HCT116 (cell line): ENCODE measurements around the gene CYSTM1. TPM values are rescaled to one million over a fixed set of nuclear protein-coding genes. Genes with fewer than 3 reads are reported as not detected.

Experiments used
- ATAC-seq: fragments of 200-7000 bp; cut with Tn5 transposase; 2 replicates; pipeline ENCODE4 v1.9.1; 2020; ENCODE audit warnings: mild to moderate bottlenecking, moderate library complexity
- BruUV-seq: library from RNA; stranded (reverse); fragments of 400-500 nt; replicated peaks from 2 replicates; lab custom pipeline; 2021; lab: Mats Ljungman, UMichigan
- CTCF ChIA-PET: fragments of 300-600 bp; sonication (Branson Sonifier 250); formaldehyde crosslinking; loops from one replicate; lab custom pipeline; 2021; ENCODE audit warnings: antibody characterized with exemption; lab: Charles Lee
- POLR2A ChIA-PET: fragments of 300-600, 350-600 bp; sonication (Branson Sonifier 250); formaldehyde crosslinking; loops from one replicate; lab custom pipeline; 2021; ENCODE audit warnings: antibody characterized with exemption; lab: Charles Lee
- RAD21 ChIA-PET, 2 experiments: fragments of 300-600 bp; sonication (Branson Sonifier 250); formaldehyde crosslinking; loops; one replicate each; lab custom pipeline; 2023; ENCODE audit warnings: low total read pairs in 2 of 2; ENCODE audit not compliant: uncharacterized antibody in 2 of 2, unreplicated experiment in 2 of 2, low non-redundant PET in 1 of 2; lab: Charles Lee
- DNase-seq: peaks from one replicate; pipeline ENCODE4 v3.0.0-alpha.2; 2010; ENCODE audit warnings: low read depth, low spot score
- H2AFZ ChIP-seq: fragments of 200-600 bp; shearing (Covaris generic), sonication (generic); 2 replicates; pipeline ENCODE4 v1.6.1; 2017; ENCODE audit warnings: low read depth, mixed run types, mixed read lengths, antibody characterized with exemption, low read length; ENCODE audit not compliant: poor library complexity, severe bottlenecking
- H3K27ac ChIP-seq: 2 replicates; pipeline ENCODE4 v1.5.1; 2012; ENCODE audit warnings: low read depth, low read length
- H3K27me3 ChIP-seq: fragments of 200-600 bp; sonication (generic); 2 replicates; pipeline ENCODE4 v1.6.1; 2016; ENCODE audit warnings: mixed run types, low read length, mixed read lengths; ENCODE audit not compliant: insufficient read depth
- H3K36me3 ChIP-seq, 2 experiments: fragments of 200-500 bp in 1 of 2; fragments of 200-600 bp in 1 of 2; sonication (Bioruptor generic) in 1 of 2; sonication (generic) in 1 of 2; 2 replicates each; pipeline versions ENCODE4 v1.5.1 to v1.6.1; 2014 to 2016; ENCODE audit warnings: low read length in 2 of 2, inconsistent platforms in 1 of 2, mixed read lengths in 1 of 2, mixed run types in 1 of 2; ENCODE audit not compliant: insufficient read depth in 2 of 2, control insufficient read depth in 1 of 2
- H3K4me1 ChIP-seq, 2 experiments: fragments of 200-600 bp in 1 of 2; sonication (generic) in 1 of 2; 2 replicates each; pipeline versions ENCODE4 v1.5.1 to v1.6.1; 2012 to 2017; ENCODE audit warnings: low read length in 2 of 2, inconsistent platforms in 1 of 2, mild to moderate bottlenecking in 1 of 2, mixed read lengths in 1 of 2, mixed run types in 1 of 2, moderate library complexity in 1 of 2; ENCODE audit not compliant: insufficient read depth in 2 of 2, control insufficient read depth in 1 of 2
- H3K4me2 ChIP-seq: fragments of 200-600 bp; sonication (generic); 2 replicates; pipeline ENCODE4 v1.6.1; 2017; ENCODE audit warnings: mixed run types, low read length, mixed read lengths
- H3K4me3 ChIP-seq, 2 experiments: fragments of 200-600 bp in 1 of 2; sonication (generic) in 1 of 2; replicated peaks in 1 of 2; 2 replicates each; pipeline ENCODE4 v1.5.1; 2011 to 2016; ENCODE audit warnings: low read length in 2 of 2, control low read depth in 1 of 2, low read depth in 1 of 2, mild to moderate bottlenecking in 1 of 2, mixed read lengths in 1 of 2, mixed run types in 1 of 2
- H3K79me2 ChIP-seq: fragments of 200-600 bp; sonication (generic); 2 replicates; pipeline ENCODE4 v1.6.1; 2017; ENCODE audit warnings: mild to moderate bottlenecking, mixed run types, low read length, moderate library complexity, mixed read lengths; ENCODE audit not compliant: insufficient read depth
- H3K9ac ChIP-seq: fragments of 200-600 bp; sonication (generic); 2 replicates; pipeline ENCODE4 v1.6.1; 2016; ENCODE audit warnings: low read length, mixed read lengths
- H3K9me2 ChIP-seq: fragments of 200-600 bp; sonication (generic), shearing (Covaris generic); 2 replicates; pipeline ENCODE4 v1.6.1; 2017; ENCODE audit warnings: mixed run types, mild to moderate bottlenecking, moderate library complexity; ENCODE audit not compliant: insufficient read depth
- H3K9me3 ChIP-seq, 2 experiments: fragments of 200-500 bp in 1 of 2; fragments of 200-600 bp in 1 of 2; sonication (Bioruptor generic) in 1 of 2; sonication (generic) in 1 of 2; 2 replicates each; pipeline ENCODE4 v1.6.1; 2014 to 2017; ENCODE audit warnings: low read length in 2 of 2, mixed read lengths in 2 of 2, inconsistent platforms in 1 of 2, low read depth in 1 of 2, mild to moderate bottlenecking in 1 of 2, mixed run types in 1 of 2, moderate library complexity in 1 of 2; ENCODE audit not compliant: control insufficient read depth in 1 of 2, insufficient read depth in 1 of 2
- H4K20me1 ChIP-seq: fragments of 200-600 bp; sonication (generic), shearing (Covaris generic); 2 replicates; pipeline ENCODE4 v1.6.1; 2017; ENCODE audit warnings: mixed run types, mild to moderate bottlenecking, moderate library complexity; ENCODE audit not compliant: insufficient read depth
- ATF3 ChIP-seq: IDR thresholded peaks from 2 replicates; pipeline ENCODE4 v1.6.1; 2012
- CBX3 ChIP-seq: IDR thresholded peaks from 2 replicates; pipeline ENCODE4 v1.6.1; 2012; ENCODE audit warnings: low read depth
- CEBPB ChIP-seq: IDR thresholded peaks from 2 replicates; pipeline ENCODE4 v1.6.1; 2012; ENCODE audit warnings: low read depth
- CTCF ChIP-seq, 3 experiments: fragments of 200-600 bp in 1 of 3; sonication (generic) in 1 of 3; IDR thresholded peaks in 2 of 3; conservative IDR thresholded peaks in 1 of 3; 2 replicates each; pipeline ENCODE4 v1.5.1; 2012 to 2017; ENCODE audit warnings: low read depth in 2 of 3, low read length in 2 of 3, antibody characterized with exemption in 1 of 3, borderline replicate concordance in 1 of 3, control low read depth in 1 of 3, mild to moderate bottlenecking in 1 of 3, mixed read lengths in 1 of 3, mixed run types in 1 of 3, moderate library complexity in 1 of 3; ENCODE audit not compliant: insufficient read depth in 1 of 3
- ELF1 ChIP-seq: IDR thresholded peaks from 2 replicates; pipeline ENCODE4 v1.6.1; 2012; ENCODE audit warnings: low read depth, borderline replicate concordance
- EZH2 ChIP-seq: fragments of 200-600 bp; sonication (generic); IDR thresholded peaks from 2 replicates; pipeline ENCODE4 v1.6.1; 2017; ENCODE audit warnings: antibody characterized with exemption, mixed run types
- EZH2phosphoT487 ChIP-seq: fragments of 200-600 bp; IDR thresholded peaks from 2 replicates; pipeline ENCODE4 v1.6.1; 2018; ENCODE audit warnings: antibody characterized with exemption, borderline replicate concordance
- MAX ChIP-seq: IDR thresholded peaks from 2 replicates; pipeline ENCODE4 v1.6.1; 2012
- POLR2A ChIP-seq: IDR thresholded peaks from 2 replicates; pipeline ENCODE4 v1.7.0; 2011; ENCODE audit warnings: borderline replicate concordance; ENCODE audit not compliant: insufficient read depth, insufficient read length; ENCODE audit errors: extremely low read depth
- POLR2AphosphoS5 ChIP-seq: IDR thresholded peaks from 2 replicates; pipeline ENCODE4 v1.6.1; 2011; ENCODE audit warnings: mild to moderate bottlenecking, low read depth, low read length, moderate library complexity
- RAD21 ChIP-seq: IDR thresholded peaks from 2 replicates; pipeline ENCODE4 v1.6.1; 2012; ENCODE audit warnings: low read depth, mild to moderate bottlenecking
- REST ChIP-seq: IDR thresholded peaks from 2 replicates; pipeline ENCODE4 v1.6.1; 2012; ENCODE audit warnings: low read depth
- SP1 ChIP-seq: IDR thresholded peaks from 2 replicates; pipeline ENCODE4 v1.6.1; 2012; ENCODE audit warnings: low read depth
- TCF7L2 ChIP-seq: IDR thresholded peaks from 2 replicates; pipeline ENCODE4 v1.7.0; 2011; ENCODE audit warnings: borderline replicate concordance, inconsistent platforms; ENCODE audit not compliant: insufficient read depth, insufficient read length; ENCODE audit errors: extremely low read depth
- YY1 ChIP-seq: IDR thresholded peaks from 2 replicates; pipeline ENCODE4 v1.6.1; 2011; ENCODE audit warnings: low read length, low read depth, moderate library complexity, mild to moderate bottlenecking; ENCODE audit not compliant: insufficient replicate concordance; ENCODE audit errors: extremely low read depth
- ZNF274 ChIP-seq: fragments of 200-500 bp; sonication (Bioruptor generic); IDR thresholded peaks from 2 replicates; pipeline ENCODE4 v1.6.1; 2014; ENCODE audit warnings: mild to moderate bottlenecking, low read depth, low read length, inconsistent platforms
- intact Hi-C: fragments of 100-400 bp; cut with micrococcal nuclease; formaldehyde crosslinking; loops from 2 replicates; pipeline ENCODE4 v1.10.0; 2022
- total RNA-seq: library from RNA; stranded (reverse); gene quantifications from one replicate; pipeline ENCODE4 v1.2.1, GENCODE V29; 2021; ENCODE audit not compliant: unreplicated experiment
- TF ChIP-seq, protein P1 (sequence below): IDR thresholded peaks from 2 replicates; pipeline ENCODE4 v1.6.1; 2011; ENCODE audit warnings: mild to moderate bottlenecking, low read length, moderate library complexity; ENCODE audit not compliant: insufficient replicate concordance; ENCODE audit errors: extremely low read depth

The CYSTM1 gene
- total RNA-seq, 1 experiment from 2014 or later = 56.0 TPM

GRCh38 chr5:140165923-140166270 lies 9.1 kb upstream of the CYSTM1 start:
- no peak for TF ChIP-seq CTCF (IDR thresholded peaks at IDR 0.05 in 2 of 3, conservative IDR thresholded peaks at IDR 0.05 in 1 of 3; ENCODE audit: borderline replicate concordance in 1 of 3, insufficient read depth in 1 of 3, low read depth in 2 of 3, low read length in 2 of 3)
- no peak for TF ChIP-seq RAD21
- TF ChIP-seq POLR2AphosphoS5 = no peak
- TF ChIP-seq MAX = no peak
- no peak for TF ChIP-seq EZH2
- no peak for TF ChIP-seq TCF7L2
- TF ChIP-seq ELF1 = no peak
- TF ChIP-seq POLR2A = no peak
- no peak for TF ChIP-seq CEBPB
- TF ChIP-seq, protein P1, sequence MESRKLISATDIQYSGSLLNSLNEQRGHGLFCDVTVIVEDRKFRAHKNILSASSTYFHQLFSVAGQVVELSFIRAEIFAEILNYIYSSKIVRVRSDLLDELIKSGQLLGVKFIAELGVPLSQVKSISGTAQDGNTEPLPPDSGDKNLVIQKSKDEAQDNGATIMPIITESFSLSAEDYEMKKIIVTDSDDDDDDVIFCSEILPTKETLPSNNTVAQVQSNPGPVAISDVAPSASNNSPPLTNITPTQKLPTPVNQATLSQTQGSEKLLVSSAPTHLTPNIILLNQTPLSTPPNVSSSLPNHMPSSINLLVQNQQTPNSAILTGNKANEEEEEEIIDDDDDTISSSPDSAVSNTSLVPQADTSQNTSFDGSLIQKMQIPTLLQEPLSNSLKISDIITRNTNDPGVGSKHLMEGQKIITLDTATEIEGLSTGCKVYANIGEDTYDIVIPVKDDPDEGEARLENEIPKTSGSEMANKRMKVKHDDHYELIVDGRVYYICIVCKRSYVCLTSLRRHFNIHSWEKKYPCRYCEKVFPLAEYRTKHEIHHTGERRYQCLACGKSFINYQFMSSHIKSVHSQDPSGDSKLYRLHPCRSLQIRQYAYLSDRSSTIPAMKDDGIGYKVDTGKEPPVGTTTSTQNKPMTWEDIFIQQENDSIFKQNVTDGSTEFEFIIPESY = no peak
- TF ChIP-seq YY1 = no peak
- TF ChIP-seq CBX3 = no peak
- no peak for TF ChIP-seq ZNF274
- TF ChIP-seq SP1 = no peak
- no peak for TF ChIP-seq EZH2phosphoT487
- no peak for TF ChIP-seq REST
- no peak for TF ChIP-seq ATF3
- intact Hi-C loops = no loop called here
- no TSS peak for BruUV-seq
- Histone ChIP-seq H2AFZ (no peak overlapping the region), H3K27me3 (no peaks in the 10 kb centered on the region), H3K4me1 (peaks cover 2 to 13% of the 10 kb centered on the region in 2 experiments; a peak in 2 of 4 replicates), H3K9ac (no peak overlapping the region), H3K36me3 (no peaks in the 10 kb centered on the region), H3K27ac (no peak overlapping the region), H3K4me3 (no peak overlapping the region), H4K20me1 (no peaks in the 10 kb centered on the region), H3K79me2 (no peaks in the 10 kb centered on the region), H3K4me2 (no peak overlapping the region), H3K9me2 (no peaks in the 10 kb centered on the region), H3K9me3 (no peaks in the 10 kb centered on the region)
- ATAC-seq = no peak
- ChIA-PET CTCF (no interaction called here), POLR2A (interaction anchor here (1.0 kb wide), 1 partner anchor 9 kb away, joined by 3 read pairs; the partner anchor contains the start of gene CYSTM1), RAD21 (no interaction called here)
- no peak for DNase-seq
